Activated B cell treated with CpG ODN at 0.5 μM for 24 hours (primary cell): ENCODE results near the gene GSTO1. TPM values are rescaled to one million over a fixed set of nuclear protein-coding genes. Genes with fewer than 3 reads are reported as not detected.

Experiments used
- ATAC-seq: fragments of 200-7000 bp; cut with Tn5 transposase; one replicate; pipeline ENCODE4 v1.10.0; 2021; ENCODE audit warnings: low read depth, mild to moderate bottlenecking, moderate library complexity
- CTCF ChIA-PET: fragments of 350-600 bp; sonication (Branson Sonifier 250); formaldehyde crosslinking; loops from one replicate; lab custom pipeline; 2021; ENCODE audit warnings: antibody characterized with exemption; lab: Charles Lee
- POLR2A ChIA-PET: fragments of 350-600 bp; sonication (Branson Sonifier 250); formaldehyde crosslinking; loops from one replicate; lab custom pipeline; 2021; ENCODE audit warnings: antibody characterized with exemption; lab: Charles Lee
- DNase-seq: peaks from one replicate; pipeline ENCODE4 v3.0.0; 2022
- H3K27ac Mint-ChIP-seq: one replicate; pipeline ENCODE4 v1.8.0; 2020; ENCODE audit warnings: mixed read lengths
- H3K27me3 Mint-ChIP-seq: one replicate; pipeline ENCODE4 v1.8.0; 2021; ENCODE audit warnings: mixed read lengths
- H3K36me3 Mint-ChIP-seq: one replicate; pipeline ENCODE4 v1.8.0; 2021; ENCODE audit warnings: low read depth, mixed read lengths
- H3K4me1 Mint-ChIP-seq: one replicate; pipeline ENCODE4 v1.8.0; 2021; ENCODE audit warnings: mixed read lengths
- H3K4me3 Mint-ChIP-seq: one replicate; pipeline ENCODE4 v1.8.0; 2020; ENCODE audit warnings: mild to moderate bottlenecking, mixed read lengths
- H3K9me3 Mint-ChIP-seq: one replicate; pipeline ENCODE4 v1.8.0; 2020; ENCODE audit warnings: mixed read lengths
- intact Hi-C: fragments of 100-400 bp; cut with micrococcal nuclease; formaldehyde crosslinking; loops from one replicate; pipeline ENCODE4 v1.15.1; 2024
- total RNA-seq: library from RNA; stranded (reverse); gene quantifications from 2 replicates; pipeline ENCODE4 v1.2.3, GENCODE V29; 2022
- TF ChIP-seq, protein P1 (sequence below): fragments of 200-600 bp; IDR thresholded peaks from one replicate; pipeline ENCODE4 v1.8.0; 2022; ENCODE audit warnings: antibody characterized with exemption, mild to moderate bottlenecking

GSTO1 gene
- total RNA-seq, 1 donor from 2014 or later = 43.0 TPM

DNA sequence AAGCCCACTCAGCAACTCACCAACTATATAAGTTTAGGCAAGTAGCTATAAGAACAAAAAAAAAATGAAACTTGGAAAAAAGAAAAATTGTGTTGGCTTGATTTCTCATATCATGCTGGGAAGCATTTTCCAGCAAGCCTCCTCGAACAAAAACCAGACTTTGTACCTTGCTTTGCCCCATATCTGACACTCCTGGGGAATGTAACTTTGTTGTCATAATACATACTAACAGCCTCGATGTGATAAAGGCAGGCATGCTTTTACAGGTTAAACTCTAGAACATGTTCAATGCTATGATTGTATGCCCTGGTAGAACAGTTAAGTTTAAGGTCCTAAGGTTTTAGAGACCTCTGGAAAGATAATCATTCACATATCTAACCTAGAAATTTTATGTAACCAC is 34.2 kb upstream of the GSTO1 start:
- no peaks in the 10 kb centered on the region for H3K9me3 Mint-ChIP-seq
- no peak overlapping the region for H3K4me3 Mint-ChIP-seq
- no peaks in the 10 kb centered on the region for H3K36me3 Mint-ChIP-seq
- ChIA-PET POLR2A (no interaction called here), CTCF (no interaction called here)
- no peak for DNase-seq
- H3K27ac Mint-ChIP-seq = no peak overlapping the region
- H3K27me3 Mint-ChIP-seq = peaks cover 17% of the 10 kb centered on the region
- TF ChIP-seq, protein P1, sequence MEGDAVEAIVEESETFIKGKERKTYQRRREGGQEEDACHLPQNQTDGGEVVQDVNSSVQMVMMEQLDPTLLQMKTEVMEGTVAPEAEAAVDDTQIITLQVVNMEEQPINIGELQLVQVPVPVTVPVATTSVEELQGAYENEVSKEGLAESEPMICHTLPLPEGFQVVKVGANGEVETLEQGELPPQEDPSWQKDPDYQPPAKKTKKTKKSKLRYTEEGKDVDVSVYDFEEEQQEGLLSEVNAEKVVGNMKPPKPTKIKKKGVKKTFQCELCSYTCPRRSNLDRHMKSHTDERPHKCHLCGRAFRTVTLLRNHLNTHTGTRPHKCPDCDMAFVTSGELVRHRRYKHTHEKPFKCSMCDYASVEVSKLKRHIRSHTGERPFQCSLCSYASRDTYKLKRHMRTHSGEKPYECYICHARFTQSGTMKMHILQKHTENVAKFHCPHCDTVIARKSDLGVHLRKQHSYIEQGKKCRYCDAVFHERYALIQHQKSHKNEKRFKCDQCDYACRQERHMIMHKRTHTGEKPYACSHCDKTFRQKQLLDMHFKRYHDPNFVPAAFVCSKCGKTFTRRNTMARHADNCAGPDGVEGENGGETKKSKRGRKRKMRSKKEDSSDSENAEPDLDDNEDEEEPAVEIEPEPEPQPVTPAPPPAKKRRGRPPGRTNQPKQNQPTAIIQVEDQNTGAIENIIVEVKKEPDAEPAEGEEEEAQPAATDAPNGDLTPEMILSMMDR = no peak
- intact Hi-C loops = no loop called here
- H3K4me1 Mint-ChIP-seq = no peaks in the 10 kb centered on the region
- no peak for ATAC-seq

DNA sequence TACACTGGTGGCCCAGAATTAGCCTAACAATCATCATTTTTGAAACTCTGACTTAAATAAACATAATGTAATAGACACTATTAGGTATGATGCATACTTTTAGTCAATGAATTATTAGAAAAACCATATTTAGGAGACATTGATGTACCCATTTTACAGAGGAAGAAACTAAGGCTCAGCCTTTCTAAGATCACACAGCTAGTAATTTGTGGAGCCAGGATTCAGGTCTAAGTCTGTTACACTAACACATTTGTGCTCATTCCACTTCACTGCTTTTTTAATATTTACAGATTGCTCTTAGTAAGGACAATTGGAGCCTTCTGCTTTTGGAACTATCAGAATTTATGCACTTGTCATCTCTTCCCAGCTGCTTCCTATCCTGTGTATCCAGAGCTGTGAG is 31.4 kb upstream of the GSTO1 start:
- DNase-seq (no peak), ATAC-seq (no peak)
- intact Hi-C loops = no loop called here
- Mint-ChIP-seq H3K9me3 (no peaks in the 10 kb centered on the region), H3K27me3 (peaks cover 17% of the 10 kb centered on the region), H3K36me3 (no peaks in the 10 kb centered on the region), H3K4me3 (no peak overlapping the region), H3K27ac (no peak overlapping the region), H3K4me1 (no peaks in the 10 kb centered on the region)
- TF ChIP-seq, protein P1 = no peak
- CTCF ChIA-PET = no interaction called here
- POLR2A ChIA-PET = interaction anchor here (1.1 kb wide), 1 partner anchor 103 kb away, joined by 3 read pairs; no protein-coding TSS in a partner anchor

DNA sequence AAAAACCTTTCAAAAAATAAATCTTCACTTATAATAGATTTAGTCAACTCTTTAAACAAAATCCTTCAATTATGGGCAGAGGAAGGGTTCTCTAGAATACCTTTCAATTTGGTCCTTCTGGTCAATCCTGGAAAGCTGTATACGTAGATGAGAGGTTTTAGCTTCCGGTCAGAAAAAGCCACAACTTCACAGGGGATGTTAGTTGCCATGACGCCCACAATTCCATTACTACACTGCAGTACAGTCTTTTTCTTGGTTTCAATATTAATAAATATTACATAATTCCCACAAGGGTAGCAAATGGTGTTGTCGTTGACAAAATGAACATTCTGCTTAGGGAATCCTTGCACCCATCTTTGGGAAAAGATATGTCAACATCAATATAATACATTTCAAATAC is 24.2 kb upstream of the GSTO1 start:
- intact Hi-C loops = no loop called here
- TF ChIP-seq, protein P1 = no peak
- no peak for ATAC-seq
- Mint-ChIP-seq H3K27me3 (peaks cover 9% of the 10 kb centered on the region), H3K4me3 (no peak overlapping the region), H3K27ac (no peak overlapping the region), H3K4me1 (peaks cover 12% of the 10 kb centered on the region), H3K36me3 (no peaks in the 10 kb centered on the region), H3K9me3 (peaks cover 4% of the 10 kb centered on the region)
- no peak for DNase-seq
- POLR2A ChIA-PET = interaction anchor here (1.0 kb wide), 1 partner anchor 36 kb away, joined by 4 read pairs; no protein-coding TSS in a partner anchor
- CTCF ChIA-PET = interaction anchor here (0.7 kb wide), 1 partner anchor 535 kb away, joined by 4 read pairs; no protein-coding TSS in a partner anchor

DNA sequence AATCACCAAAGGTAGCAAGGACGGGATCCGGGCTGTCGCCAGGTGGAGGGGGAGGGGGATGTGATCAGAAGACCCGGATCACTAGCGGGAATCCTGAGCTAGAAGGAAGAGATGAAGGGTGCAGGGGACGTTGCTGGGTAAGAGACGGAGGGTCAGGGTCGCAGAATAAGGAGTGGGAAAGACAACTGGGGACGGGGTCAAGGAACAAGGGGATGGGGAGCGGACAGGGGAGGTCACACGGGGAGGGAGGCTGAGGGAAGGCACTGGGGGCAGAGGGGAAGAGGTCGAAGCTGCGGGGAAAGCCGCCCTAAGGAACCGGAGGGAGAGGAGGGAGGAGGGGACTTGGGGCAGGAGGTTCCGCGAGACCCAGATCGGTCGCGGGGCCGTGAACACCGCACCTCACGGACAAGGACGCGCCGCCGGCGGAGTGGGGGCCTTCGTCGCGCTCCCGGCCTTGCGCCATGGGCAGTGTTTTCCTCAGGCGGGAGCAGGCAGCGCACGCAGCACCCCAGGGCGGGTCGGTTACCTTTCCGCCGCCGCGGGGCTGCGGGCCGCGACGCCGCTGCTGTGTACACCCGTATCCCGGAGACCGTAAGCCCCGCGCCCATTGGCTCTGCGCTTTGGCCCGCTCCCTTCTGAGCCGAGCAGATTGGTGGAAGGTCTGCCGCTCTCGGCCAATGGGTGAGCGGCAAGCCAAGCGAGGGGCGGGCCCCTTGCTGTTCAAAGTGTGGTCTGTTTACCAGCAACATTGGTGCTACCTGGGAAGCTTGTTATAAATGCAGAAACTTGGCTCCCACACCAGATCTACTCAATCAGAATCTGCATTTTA is 22.7 kb upstream of the GSTO1 start, which contains the start of gene CFAP43:
TSS of gene CFAP43 (minus strand) at position 581 of the 829 bp plus-strand sequence. CDS start at position 463, 118 bp downstream.
- intact Hi-C loops = loop anchor here (1.0 kb wide), 5 partner anchors 22 to 314 kb away; partner anchors contain the start of genes CFAP58, GSTO1, GSTO2 and STN1
- Mint-ChIP-seq H3K4me3 (peak within 1 kb of the TSS; percentile 83), H3K36me3 (no peaks in the 10 kb centered on the region), H3K27ac (peak within 1 kb of the TSS; percentile 41), H3K9me3 (peaks cover 10% of the 10 kb centered on the region), H3K27me3 (peaks cover 16% of the 10 kb centered on the region), H3K4me1 (peaks cover 12% of the 10 kb centered on the region)
- TF ChIP-seq, protein P1 = no peak
- ATAC-seq (peak; percentile 100), DNase-seq (peak; percentile 96)
- POLR2A ChIA-PET = no interaction called here
- CTCF ChIA-PET = interaction anchor here (1.4 kb wide), 1 partner anchor 42 kb away, joined by 3 read pairs; no protein-coding TSS in a partner anchor

DNA sequence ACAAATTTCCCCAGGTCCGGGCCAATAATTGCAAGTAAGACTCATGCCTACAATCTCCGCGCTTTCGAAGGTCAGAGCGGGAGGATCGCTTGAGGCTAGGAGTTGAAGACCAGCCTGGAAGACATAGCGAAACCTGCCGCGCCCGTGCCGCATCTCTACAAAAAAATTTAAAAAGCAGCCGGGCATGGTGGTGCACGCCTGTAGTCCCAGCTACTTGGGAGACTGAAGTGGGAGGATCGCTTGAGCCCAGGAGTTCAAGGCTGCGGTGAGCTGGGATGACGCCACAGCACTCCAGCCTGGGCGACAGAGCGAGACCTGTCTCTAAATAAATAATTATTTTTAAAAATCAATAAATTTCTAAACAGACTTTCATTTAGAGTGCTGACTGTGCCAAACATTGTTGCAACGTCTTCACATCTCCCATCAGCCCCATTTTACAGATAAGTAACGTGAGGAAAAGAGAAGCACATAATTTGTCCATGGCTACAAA is 22.0 kb upstream of the GSTO1 start:
- ChIA-PET POLR2A (interaction anchor here (0.6 kb wide), 1 partner anchor 316 kb away, joined by 5 read pairs; no protein-coding TSS in a partner anchor), CTCF (interaction anchor here (1.4 kb wide), 1 partner anchor 41 kb away, joined by 3 read pairs; no protein-coding TSS in a partner anchor)
- TF ChIP-seq, protein P1 = no peak
- peaks cover 12% of the 10 kb centered on the region for H3K4me1 Mint-ChIP-seq
- no peak overlapping the region for H3K27ac Mint-ChIP-seq
- no peak for DNase-seq
- peak overlapping the region; percentile 83 for H3K4me3 Mint-ChIP-seq
- H3K9me3 Mint-ChIP-seq = peaks cover 10% of the 10 kb centered on the region
- no peaks in the 10 kb centered on the region for H3K36me3 Mint-ChIP-seq
- ATAC-seq = peak; percentile 19
- intact Hi-C loops = loop anchor here (1.0 kb wide), 5 partner anchors 22 to 314 kb away; partner anchors contain the start of genes CFAP58, GSTO1, GSTO2 and STN1
- H3K27me3 Mint-ChIP-seq = peaks cover 20% of the 10 kb centered on the region
